Measurements from ENCODE around the gene SLC52A3.
A peak's percentile ranks its signal among the peaks of the same experiment; 100 is the strongest.

SLC52A3 gene

DNA sequence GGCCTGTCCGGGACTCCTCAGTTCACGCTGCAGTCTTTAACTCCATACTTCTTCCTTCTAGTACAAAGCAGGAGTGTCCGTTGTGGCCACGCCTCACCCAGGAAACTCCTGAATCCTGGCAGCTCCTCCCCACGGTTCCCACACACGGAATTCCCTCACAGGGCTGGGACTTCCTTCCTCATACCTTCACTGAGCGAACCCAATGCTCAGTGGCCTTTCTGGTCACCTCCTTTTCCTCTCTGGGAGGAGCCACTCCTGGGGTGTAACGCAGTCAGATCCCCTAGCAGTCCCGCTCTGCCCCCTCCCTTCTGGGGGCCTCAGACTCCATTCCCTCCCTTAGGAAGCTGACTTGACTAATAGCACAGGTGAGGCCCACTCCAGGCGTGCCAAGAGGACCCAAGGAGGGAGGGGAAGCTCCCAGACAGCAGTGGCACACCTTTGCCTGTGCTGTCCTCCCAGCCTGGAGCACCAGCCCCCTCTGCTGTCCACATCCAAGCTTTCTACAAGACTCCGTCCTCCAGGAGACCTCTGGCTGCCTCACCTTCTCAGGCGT lies at the start of gene SLC52A3:
Gene SLC52A3 (minus strand): TSS at position 75 of the 553 bp plus-strand sequence. CDS start 2,726 bp downstream, outside the sequence.
- Histone ChIP-seq H3K79me2 (ENCODE audit: low read length) (no peaks in the 10 kb centered on the region), H4K20me1 (ENCODE audit: insufficient read depth, low read length) (no peaks in the 10 kb centered on the region), H2AFZ (ENCODE audit: low read length) (no peak within 1 kb of the TSS), H3K27ac (ENCODE audit: low read length) (no peak within 1 kb of the TSS), H3K27me3 (replicated peaks; ENCODE audit: insufficient read depth, low read length) (peaks cover 8% of the 10 kb centered on the region; the same call in 1 of the 2 replicates), H3K4me3 (ENCODE audit: low read length) (no peak within 1 kb of the TSS), H3K9ac (ENCODE audit: low read length) (no peak within 1 kb of the TSS), H3K9me3 (replicated peaks; ENCODE audit: insufficient read depth, low read length) (no peaks in the 10 kb centered on the region), H3F3A (ENCODE audit: insufficient read depth, low read length) (no peaks in the 10 kb centered on the region), H3K36me3 (replicated peaks; ENCODE audit: insufficient read depth, low read length) (no peaks in the 10 kb centered on the region), H3K9me2 (replicated peaks; ENCODE audit: insufficient read depth, low read length) (no peaks in the 10 kb centered on the region), H3K4me1 (ENCODE audit: low read length) (no peaks in the 10 kb centered on the region), H3K4me2 (ENCODE audit: low read depth, low read length) (no peak within 1 kb of the TSS)
- DNase-seq: no peak
- TF ChIP-seq CTCF (IDR thresholded peaks at IDR 0.05; ENCODE audit: low read length): peak; percentile 18
- no peak for TF ChIP-seq EZH2 (optimal IDR thresholded peaks at IDR 0.05; ENCODE audit: low read depth, low read length)
- no peak for TF ChIP-seq EZH2phosphoT487 (IDR thresholded peaks at IDR 0.05; ENCODE audit: low read length)

DNA sequence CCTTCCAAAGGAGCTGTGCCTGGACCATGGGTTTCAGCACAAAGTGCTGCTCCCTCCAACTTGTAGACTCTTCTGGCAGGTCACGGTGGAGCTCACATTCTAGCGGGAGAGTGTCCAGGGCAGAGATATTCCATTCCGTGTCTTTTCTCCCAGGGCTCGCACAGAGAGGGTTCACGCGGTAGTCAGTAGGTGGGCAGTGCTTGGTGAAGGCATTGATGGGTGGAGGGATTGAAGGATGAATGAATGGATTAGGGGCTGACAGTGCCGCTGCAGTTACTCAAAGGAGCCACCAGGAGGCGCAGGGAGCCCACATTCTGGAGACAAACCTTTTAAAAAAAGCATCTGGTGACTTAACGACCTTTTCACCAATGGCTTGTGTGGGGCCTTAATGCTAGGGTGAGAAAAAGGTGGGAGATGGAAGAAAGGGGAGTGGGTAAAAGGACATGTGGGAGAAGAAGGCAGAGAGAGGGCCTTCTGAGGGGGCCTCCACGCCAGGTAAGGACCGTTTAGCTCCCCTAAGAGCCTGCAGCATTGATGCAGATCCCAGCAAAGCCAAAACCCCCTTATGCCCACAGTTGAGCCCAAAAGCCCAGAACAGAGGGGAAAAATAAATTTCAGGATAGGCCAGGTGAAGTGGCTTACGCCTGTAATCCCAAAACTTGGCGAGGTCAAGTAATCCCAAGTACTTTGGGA lies 47.8 kb upstream of the SLC52A3 start:
- Histone ChIP-seq H3K27me3 (replicated peaks; ENCODE audit: insufficient read depth, low read length) (no peaks in the 10 kb centered on the region), H3K9me3 (replicated peaks; ENCODE audit: insufficient read depth, low read length) (no peaks in the 10 kb centered on the region), H3K4me3 (ENCODE audit: low read length) (no peak overlapping the region), H4K20me1 (ENCODE audit: insufficient read depth, low read length) (no peaks in the 10 kb centered on the region), H2AFZ (ENCODE audit: low read length) (no peak overlapping the region), H3K79me2 (ENCODE audit: low read length) (no peaks in the 10 kb centered on the region), H3K4me1 (ENCODE audit: low read length) (no peaks in the 10 kb centered on the region), H3K9ac (ENCODE audit: low read length) (no peak overlapping the region), H3K9me2 (replicated peaks; ENCODE audit: insufficient read depth, low read length) (no peaks in the 10 kb centered on the region), H3K36me3 (replicated peaks; ENCODE audit: insufficient read depth, low read length) (no peaks in the 10 kb centered on the region), H3K4me2 (ENCODE audit: low read depth, low read length) (no peak overlapping the region), H3F3A (ENCODE audit: insufficient read depth, low read length) (no peaks in the 10 kb centered on the region), H3K27ac (ENCODE audit: low read length) (no peak overlapping the region)
- peak; percentile 63 for DNase-seq
- peak; percentile 96 for TF ChIP-seq CTCF (IDR thresholded peaks at IDR 0.05; ENCODE audit: low read length)
- TF ChIP-seq EZH2 (optimal IDR thresholded peaks at IDR 0.05; ENCODE audit: low read depth, low read length): no peak

DNA sequence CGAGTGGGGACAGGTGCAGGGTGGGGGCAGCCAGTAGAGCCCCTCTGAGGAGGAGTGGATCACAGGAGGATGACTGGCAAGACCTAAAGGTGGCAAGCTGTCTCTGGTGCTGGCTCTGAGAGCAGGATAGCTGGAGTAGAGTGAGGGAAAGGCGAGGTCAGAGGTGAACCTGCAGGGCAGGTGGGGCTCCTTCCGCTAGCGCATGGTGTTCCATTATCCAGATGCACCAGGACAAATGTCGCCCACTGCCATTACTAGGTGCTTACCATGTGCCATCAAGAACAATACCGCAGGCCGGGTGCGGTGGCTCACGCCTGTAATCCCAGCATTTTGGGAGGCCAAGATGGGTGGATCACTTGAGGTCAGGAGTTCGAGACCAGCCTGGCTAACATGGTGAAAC lies 46.9 kb upstream of the SLC52A3 start:
- Histone ChIP-seq H3K9me3 (replicated peaks; ENCODE audit: insufficient read depth, low read length) (no peaks in the 10 kb centered on the region), H3K36me3 (replicated peaks; ENCODE audit: insufficient read depth, low read length) (no peaks in the 10 kb centered on the region), H3K9ac (ENCODE audit: low read length) (no peak overlapping the region), H2AFZ (ENCODE audit: low read length) (no peak overlapping the region), H3K27ac (ENCODE audit: low read length) (no peak overlapping the region), H3K79me2 (ENCODE audit: low read length) (no peaks in the 10 kb centered on the region), H3K4me3 (ENCODE audit: low read length) (no peak overlapping the region), H3K4me1 (ENCODE audit: low read length) (no peaks in the 10 kb centered on the region), H4K20me1 (ENCODE audit: insufficient read depth, low read length) (no peaks in the 10 kb centered on the region), H3K9me2 (replicated peaks; ENCODE audit: insufficient read depth, low read length) (no peaks in the 10 kb centered on the region), H3K27me3 (replicated peaks; ENCODE audit: insufficient read depth, low read length) (no peaks in the 10 kb centered on the region), H3K4me2 (ENCODE audit: low read depth, low read length) (no peak overlapping the region), H3F3A (ENCODE audit: insufficient read depth, low read length) (no peaks in the 10 kb centered on the region)
- no peak for TF ChIP-seq CTCF (IDR thresholded peaks at IDR 0.05; ENCODE audit: low read length)
- TF ChIP-seq EZH2phosphoT487 (IDR thresholded peaks at IDR 0.05; ENCODE audit: low read length): no peak
- no peak for TF ChIP-seq EZH2 (optimal IDR thresholded peaks at IDR 0.05; ENCODE audit: low read depth, low read length)
- no peak for DNase-seq
